GM23248 (cell line): ENCODE results near the gene STON2. TPM values are rescaled to one million over a fixed set of nuclear protein-coding genes. Genes with fewer than 3 reads are reported as not detected.

Experiments used
- DNase-seq: peaks from one replicate; pipeline ENCODE4 v3.0.0-alpha.2; 2015
- H2AFZ ChIP-seq: fragments of 200-600 bp; sonication (generic); 2 replicates; pipeline ENCODE4 v1.6.1; 2016; ENCODE audit warnings: antibody characterized with exemption
- H3F3A ChIP-seq: fragments of 200-600 bp; sonication (generic); 2 replicates; pipeline ENCODE4 v1.6.1; 2016; ENCODE audit warnings: mild to moderate bottlenecking, antibody characterized with exemption, mixed run types; ENCODE audit not compliant: insufficient read depth
- H3K27ac ChIP-seq: fragments of 200-600 bp; sonication (generic); 2 replicates; pipeline ENCODE4 v1.5.1; 2016; ENCODE audit warnings: mild to moderate bottlenecking
- H3K27me3 ChIP-seq: fragments of 200-600 bp; sonication (generic); replicated peaks from 2 replicates; pipeline ENCODE4 v1.6.1; 2016; ENCODE audit warnings: mild to moderate bottlenecking; ENCODE audit not compliant: insufficient read depth
- H3K36me3 ChIP-seq: fragments of 200-600 bp; sonication (generic); 2 replicates; pipeline ENCODE4 v1.6.1; 2016; ENCODE audit warnings: low read depth, mild to moderate bottlenecking
- H3K4me1 ChIP-seq: fragments of 200-600 bp; sonication (generic); 2 replicates; pipeline ENCODE4 v1.6.1; 2016; ENCODE audit warnings: mild to moderate bottlenecking; ENCODE audit not compliant: insufficient read depth
- H3K4me2 ChIP-seq: fragments of 200-600 bp; sonication (generic); one replicate; pipeline ENCODE4 v1.6.1; 2016; ENCODE audit warnings: mild to moderate bottlenecking; ENCODE audit not compliant: unreplicated experiment
- H3K4me3 ChIP-seq: fragments of 200-600 bp; sonication (generic); 2 replicates; pipeline ENCODE4 v1.5.1; 2016; ENCODE audit warnings: mild to moderate bottlenecking
- H3K79me2 ChIP-seq: fragments of 200-600 bp; sonication (generic); 2 replicates; pipeline ENCODE4 v1.6.1; 2016; ENCODE audit warnings: mild to moderate bottlenecking; ENCODE audit not compliant: insufficient read depth
- H3K9ac ChIP-seq: fragments of 200-600 bp; sonication (generic); 2 replicates; pipeline ENCODE4 v1.6.1; 2016; ENCODE audit warnings: mild to moderate bottlenecking
- H3K9me2 ChIP-seq: fragments of 200-600 bp; sonication (generic); 2 replicates; pipeline ENCODE4 v1.6.1; 2016; ENCODE audit warnings: mixed run types, mild to moderate bottlenecking, moderate library complexity; ENCODE audit not compliant: insufficient read depth
- H3K9me3 ChIP-seq: fragments of 200-600 bp; sonication (generic); one replicate; pipeline ENCODE4 v1.6.1; 2017; ENCODE audit warnings: low read depth
- H4K20me1 ChIP-seq: fragments of 200-600 bp; sonication (generic); 2 replicates; pipeline ENCODE4 v1.6.0; 2016; ENCODE audit not compliant: insufficient read depth
- EZH2 ChIP-seq: fragments of 200-600 bp; sonication (generic); IDR thresholded peaks from 2 replicates; pipeline ENCODE4 v1.6.1; 2018; ENCODE audit warnings: antibody characterized with exemption, mild to moderate bottlenecking; ENCODE audit not compliant: insufficient read depth, poor library complexity, severe bottlenecking
- EZH2phosphoT487 ChIP-seq: fragments of 200-600 bp; sonication (generic); IDR thresholded peaks from 2 replicates; pipeline ENCODE4 v1.6.1; 2018; ENCODE audit warnings: antibody characterized with exemption, moderate library complexity, mild to moderate bottlenecking, low read depth; ENCODE audit not compliant: insufficient read depth
- WGBS, 2 experiments: methylation state at CpG; one replicate each; pipeline ENCODE4 v1.1.6; 2015 to 2017; ENCODE audit warnings: low lambda C conversion rate in 2 of 2, low coverage in 1 of 2; ENCODE audit errors: missing lambda C conversion rate in 2 of 2; 5-methylcytosine and 5-hydroxymethylcytosine counted together
- in situ Hi-C: fragments of 300-500 bp; cut with MboI; formaldehyde crosslinking; loops from 2 replicates; pipeline ENCODE4 v1.15.0; 2020
- polyA plus RNA-seq: library from polyadenylated mRNA; unstranded; fragments of >200 nt; fragmentation: Nextera tagmentation; extraction: Ambion mirVana; gene quantifications from 2 replicates; pipeline ENCODE4 v1.2.1, GENCODE V29; 2016
- total RNA-seq: library from RNA; depleted of rRNA; stranded (reverse); fragments of >200 nt; shearing (Covaris generic); gene quantifications from 2 replicates; pipeline ENCODE4 v1.2.3, GENCODE V29; 2014

Gene STON2
- total and polyA plus RNA-seq, 2 experiments from 2014 or later = 0.14 TPM; not detected in 1

DNA sequence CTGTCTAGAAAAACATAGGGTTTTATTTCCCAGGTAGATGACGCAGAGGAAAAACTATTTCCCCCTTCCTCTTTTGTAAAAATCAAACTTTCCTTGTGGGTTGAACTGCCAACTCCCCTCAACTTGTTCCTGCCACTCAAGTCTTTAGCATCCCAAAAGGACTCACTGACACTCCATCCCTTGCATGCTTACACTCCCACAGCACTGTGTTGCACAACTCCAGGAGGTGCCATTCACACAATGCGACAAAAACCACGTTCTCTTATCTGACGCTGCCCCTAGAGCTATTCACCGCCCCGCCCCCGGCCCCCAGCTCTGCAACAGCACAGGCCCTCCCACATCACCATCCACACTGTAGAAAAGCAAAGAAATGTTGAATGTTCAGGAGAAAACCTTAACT lies 16.9 kb upstream of the STON2 start:
- Histone ChIP-seq H3K79me2 (no peaks in the 10 kb centered on the region), H3F3A (no peaks in the 10 kb centered on the region), H3K9ac (no peak overlapping the region), H3K9me2 (no peaks in the 10 kb centered on the region), H2AFZ (no peak overlapping the region), H3K4me1 (no peaks in the 10 kb centered on the region), H3K27me3 (peaks cover 22% of the 10 kb centered on the region), H3K36me3 (no peaks in the 10 kb centered on the region), H3K4me3 (no peak overlapping the region), H3K27ac (no peak overlapping the region), H3K9me3 (no peaks in the 10 kb centered on the region), H3K4me2 (no peak overlapping the region), H4K20me1 (no peaks in the 10 kb centered on the region)
- TF ChIP-seq EZH2phosphoT487 (no peak), EZH2 (no peak)
- DNase-seq = no peak
- in situ Hi-C loops = no loop called here
- 61 to 68% methylated on average over 6 to 7 of the region's 7 CpGs for WGBS, 2 experiments

DNA sequence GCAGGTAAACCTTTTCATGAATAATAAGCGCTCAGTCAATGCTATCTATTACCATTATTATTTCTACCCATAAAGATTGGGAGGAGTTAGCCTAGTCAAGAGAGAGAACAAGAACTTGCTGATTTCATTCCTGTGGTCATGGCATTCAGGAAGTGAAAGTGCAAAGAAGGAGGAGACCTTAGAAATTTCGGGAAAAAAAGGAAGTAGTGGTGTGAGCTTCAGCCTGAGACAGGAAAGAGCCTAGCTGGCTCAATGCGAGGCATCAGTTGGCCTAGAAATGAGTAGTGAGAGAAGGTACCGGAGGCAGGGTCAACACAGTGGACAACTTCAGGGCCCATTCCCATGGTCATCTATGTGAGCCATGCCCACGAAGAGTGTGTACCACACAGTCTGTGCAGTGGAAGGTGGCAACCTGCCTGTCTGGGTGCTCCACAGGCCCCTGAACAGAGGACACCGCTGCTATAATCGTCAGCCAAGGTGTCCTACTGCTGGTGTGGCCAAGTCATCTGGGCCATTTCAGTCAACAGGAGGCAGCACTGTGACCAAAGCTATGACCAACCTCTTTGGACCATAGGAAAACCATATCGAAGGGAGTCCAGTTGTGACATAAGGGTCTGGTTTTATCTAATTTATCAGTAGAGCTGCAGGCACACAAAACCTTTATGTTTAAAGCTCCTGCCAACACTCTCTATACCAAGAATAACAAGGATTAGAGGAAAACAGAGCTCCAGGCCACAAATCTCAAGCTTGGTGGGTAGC lies 16.2 kb upstream of the STON2 start:
- H3K9ac ChIP-seq = no peak overlapping the region
- in situ Hi-C loops = no loop called here
- H3F3A ChIP-seq = no peaks in the 10 kb centered on the region
- H3K79me2 ChIP-seq = no peaks in the 10 kb centered on the region
- 73 to 76% methylated on average over 8 of the region's 8 CpGs for WGBS, 2 experiments
- no peak for TF ChIP-seq EZH2
- TF ChIP-seq EZH2phosphoT487 = no peak
- no peaks in the 10 kb centered on the region for H3K4me1 ChIP-seq
- peaks cover 25% of the 10 kb centered on the region for H3K27me3 ChIP-seq
- no peak for DNase-seq
- no peak overlapping the region for H2AFZ ChIP-seq
- no peak overlapping the region for H3K27ac ChIP-seq
- H3K4me3 ChIP-seq = no peak overlapping the region
- no peaks in the 10 kb centered on the region for H3K36me3 ChIP-seq
- no peaks in the 10 kb centered on the region for H3K9me3 ChIP-seq
- no peaks in the 10 kb centered on the region for H3K9me2 ChIP-seq
- H3K4me2 ChIP-seq = no peak overlapping the region
- no peaks in the 10 kb centered on the region for H4K20me1 ChIP-seq

DNA sequence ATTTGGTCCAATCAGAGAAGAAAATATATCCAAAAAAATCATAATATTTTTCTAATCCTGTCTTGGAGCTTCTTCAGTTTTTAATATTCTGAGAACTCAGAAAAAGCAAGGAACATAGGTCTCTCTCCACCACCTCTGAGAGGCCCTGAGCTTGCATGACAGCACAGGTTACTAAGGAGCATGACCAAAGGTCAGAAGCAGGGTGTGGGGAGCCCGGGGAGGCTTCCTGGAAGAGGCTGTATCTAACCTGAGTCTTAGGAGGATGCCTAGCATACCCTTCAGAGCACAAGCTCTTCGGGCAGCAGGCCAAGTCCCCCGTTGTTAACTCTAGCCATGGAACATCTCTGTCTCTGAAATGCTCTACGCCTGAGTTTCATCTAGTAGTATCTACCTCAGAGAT lies 15.7 kb upstream of the STON2 start:
- Histone ChIP-seq H2AFZ (no peak overlapping the region), H3K4me1 (no peaks in the 10 kb centered on the region), H4K20me1 (no peaks in the 10 kb centered on the region), H3K4me2 (no peak overlapping the region), H3K79me2 (no peaks in the 10 kb centered on the region), H3F3A (no peaks in the 10 kb centered on the region), H3K27ac (no peak overlapping the region), H3K27me3 (peaks cover 25% of the 10 kb centered on the region), H3K4me3 (no peak overlapping the region), H3K9me2 (no peaks in the 10 kb centered on the region), H3K36me3 (no peaks in the 10 kb centered on the region), H3K9ac (no peak overlapping the region), H3K9me3 (no peaks in the 10 kb centered on the region)
- no peak for DNase-seq
- TF ChIP-seq EZH2 = no peak
- TF ChIP-seq EZH2phosphoT487 = no peak
- WGBS, 2 experiments = 56 to 70% methylated on average over 4 of the region's 4 CpGs
- in situ Hi-C loops = no loop called here

DNA sequence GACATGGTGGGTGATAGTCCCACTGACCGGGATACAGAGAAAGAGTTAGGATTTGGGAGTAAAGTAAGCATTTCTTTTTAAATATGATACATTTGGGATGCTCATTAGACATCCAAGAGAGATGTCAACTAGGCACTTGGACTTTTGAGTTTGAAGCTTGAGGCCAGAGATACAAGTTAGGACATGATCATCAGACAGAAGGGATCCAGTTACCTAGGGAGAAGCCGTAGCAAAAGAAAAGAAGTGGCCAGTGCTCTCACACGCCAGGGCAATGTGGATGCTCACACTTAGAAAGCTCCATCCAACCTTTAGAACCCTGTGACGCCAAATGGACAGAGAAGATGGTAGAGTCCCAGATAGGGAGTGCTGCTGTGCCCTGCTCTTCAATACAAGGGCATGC lies 14.0 kb upstream of the STON2 start:
- 48 to 66% methylated on average over 4 of the region's 4 CpGs for WGBS, 2 experiments
- in situ Hi-C loops = no loop called here
- no peak overlapping the region for H3K9ac ChIP-seq

More for the DNA sequence above, 14.0 kb upstream of the STON2 start:
- H3K27ac ChIP-seq = no peak overlapping the region
- no peaks in the 10 kb centered on the region for H3K4me1 ChIP-seq
- no peaks in the 10 kb centered on the region for H3K9me2 ChIP-seq
- no peak overlapping the region for H3K4me3 ChIP-seq
- no peaks in the 10 kb centered on the region for H3K36me3 ChIP-seq
- no peaks in the 10 kb centered on the region for H3F3A ChIP-seq
- H3K79me2 ChIP-seq = no peaks in the 10 kb centered on the region
- H3K4me2 ChIP-seq = no peak overlapping the region
- TF ChIP-seq EZH2 = no peak
- no peak for TF ChIP-seq EZH2phosphoT487
- no peak for DNase-seq
- no peaks in the 10 kb centered on the region for H4K20me1 ChIP-seq
- H3K9me3 ChIP-seq = no peaks in the 10 kb centered on the region
- H3K27me3 ChIP-seq = peaks cover 36% of the 10 kb centered on the region
- no peak overlapping the region for H2AFZ ChIP-seq
